Effector CD4-positive, alpha-beta T cell (primary cell): Measurements from ENCODE around the gene UGT1A3.
"Not testable (repeated sequence)": the region's sequence is repeated elsewhere in the genome, so short reads cannot be mapped to it uniquely, and the experiment has no call there.

Experiments used
- DNase-seq: peaks from one replicate; pipeline ENCODE4 v3.0.0-alpha.2; 2020

The UGT1A3 gene

GRCh38 chr2:233708942-233709341 lies 19.9 kb upstream of the UGT1A3 start:
- DNase-seq, result no peak

GRCh38 chr2:233711312-233712008 lies 17.4 kb upstream of the UGT1A3 start:
- peak; percentile 42 for DNase-seq

- no peak for DNase-seq
Measured at GRCh38 chr2:233712611-233713261, 16.1 kb upstream of the UGT1A3 start, which contains the start of gene UGT1A5. UGT1A5 (plus strand) TSS chr2:233712907; CDS start chr2:233712992, 85 bp downstream.

- no peak for DNase-seq
Measured at GRCh38 chr2:233713262-233713615, 15.6 kb upstream of the UGT1A3 start.

GRCh38 chr2:233714121-233714520 lies 14.7 kb upstream of the UGT1A3 start:
- no peak for DNase-seq

- DNase-seq, result no peak
Measured at GRCh38 chr2:233718552-233718951, 10.3 kb upstream of the UGT1A3 start, which contains the start of gene UGT1A4. UGT1A4 (plus strand) TSS chr2:233718736; CDS start chr2:233718821, 85 bp downstream.

- not testable (repeated sequence) for DNase-seq
Measured at GRCh38 chr2:233736868-233737653, 8.2 kb downstream of the UGT1A3 start.

- DNase-seq, result no peak
Measured at GRCh38 chr2:233740870-233741269, 12.0 kb downstream of the UGT1A3 start.

GRCh38 chr2:233743464-233744259 lies 14.8 kb downstream of the UGT1A3 start:
- DNase-seq, result no peak

- no peak for DNase-seq
Measured at GRCh38 chr2:233745073-233745755, 16.4 kb downstream of the UGT1A3 start.

- DNase-seq, result not testable (repeated sequence)
Measured at GRCh38 chr2:233745838-233746237, 17.0 kb downstream of the UGT1A3 start.

GRCh38 chr2:233746475-233747282 lies 17.8 kb downstream of the UGT1A3 start:
- no peak for DNase-seq

- DNase-seq, result no peak
Measured at GRCh38 chr2:233747283-233747544, 18.4 kb downstream of the UGT1A3 start.

- DNase-seq, result not testable (repeated sequence)
Measured at GRCh38 chr2:233750689-233751088, 21.8 kb downstream of the UGT1A3 start.

- DNase-seq, result not testable (repeated sequence)
Measured at GRCh38 chr2:233751212-233752009, 22.6 kb downstream of the UGT1A3 start.

- no peak for DNase-seq
Measured at GRCh38 chr2:233754872-233755611, 26.2 kb downstream of the UGT1A3 start.

- DNase-seq, result no peak
Measured at GRCh38 chr2:233756429-233757081, 27.7 kb downstream of the UGT1A3 start.

- no peak for DNase-seq
Measured at GRCh38 chr2:233758141-233758540, 29.3 kb downstream of the UGT1A3 start.

- DNase-seq, result no peak
Measured at GRCh38 chr2:233758849-233759248, 30.0 kb downstream of the UGT1A3 start.
